Glomerular visceral epithelial cell (primary cell): ENCODE results near the gene NIFK.
"Not testable (repeated sequence)": the region's sequence is repeated elsewhere in the genome, so short reads cannot be mapped to it uniquely, and the experiment has no call there.

Experiments
- DNase-seq: peaks from one replicate; pipeline ENCODE4 v3.0.0-alpha.2; 2016; ENCODE audit errors: extremely low spot score

Gene NIFK

DNA sequence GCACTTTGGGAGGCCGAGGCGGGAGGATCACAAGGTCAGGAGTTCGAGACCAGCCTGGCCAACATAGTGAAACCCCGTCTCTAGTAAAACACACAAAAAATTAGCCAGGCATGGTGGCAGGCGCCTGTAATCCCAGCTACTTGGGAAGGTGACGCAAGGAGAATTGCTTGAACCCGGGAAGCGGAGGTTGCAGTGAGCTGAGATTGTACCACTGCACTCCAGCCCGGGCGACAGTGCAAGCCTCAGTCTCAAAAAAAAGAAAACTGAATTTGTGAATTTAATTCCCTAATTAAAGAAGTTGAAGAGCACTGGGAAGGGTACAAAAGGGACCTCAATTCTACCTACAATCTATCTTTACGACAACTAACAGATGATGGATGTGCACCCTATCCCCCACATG lies 2.1 kb downstream of the NIFK start:
- DNase-seq: not testable (repeated sequence)

DNA sequence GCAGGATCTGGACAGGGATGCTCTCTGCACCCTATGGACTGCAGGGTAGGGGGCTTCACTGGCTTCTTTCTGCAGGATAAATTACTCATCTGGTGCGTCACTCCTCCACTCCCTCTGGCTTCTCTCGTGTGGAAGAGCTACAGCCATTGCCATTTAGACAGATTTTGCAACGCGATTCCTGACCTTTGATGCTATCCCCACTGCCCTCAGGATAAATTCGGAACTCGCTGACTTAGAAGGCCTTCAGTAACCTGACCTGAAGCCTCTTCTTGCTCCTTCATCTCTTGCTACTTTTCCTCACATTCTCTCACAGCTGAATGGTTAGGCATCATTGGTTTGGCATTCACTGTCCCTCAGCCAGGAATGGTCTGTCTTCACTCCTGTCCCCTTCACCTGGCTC lies 5.3 kb downstream of the NIFK start:
- DNase-seq: no peak

DNA sequence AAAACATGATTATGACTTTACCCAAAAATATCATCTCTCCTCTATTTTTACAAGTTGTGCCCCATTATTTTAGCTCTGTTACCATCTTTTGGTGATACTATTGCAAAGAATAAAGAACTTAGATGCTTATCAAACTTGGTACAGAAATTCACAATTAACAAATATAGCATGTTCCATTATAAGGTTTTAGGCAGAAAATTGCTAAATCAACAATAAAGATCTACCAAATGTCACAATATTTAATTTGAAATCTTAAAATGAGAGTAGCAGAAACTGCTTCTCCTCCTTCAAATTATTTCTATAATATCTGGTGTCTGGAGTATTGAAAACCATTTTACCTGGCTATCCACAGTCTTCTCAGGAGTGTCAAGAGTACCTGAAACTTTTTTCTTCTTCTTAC lies 8.7 kb downstream of the NIFK start:
- no peak for DNase-seq

DNA sequence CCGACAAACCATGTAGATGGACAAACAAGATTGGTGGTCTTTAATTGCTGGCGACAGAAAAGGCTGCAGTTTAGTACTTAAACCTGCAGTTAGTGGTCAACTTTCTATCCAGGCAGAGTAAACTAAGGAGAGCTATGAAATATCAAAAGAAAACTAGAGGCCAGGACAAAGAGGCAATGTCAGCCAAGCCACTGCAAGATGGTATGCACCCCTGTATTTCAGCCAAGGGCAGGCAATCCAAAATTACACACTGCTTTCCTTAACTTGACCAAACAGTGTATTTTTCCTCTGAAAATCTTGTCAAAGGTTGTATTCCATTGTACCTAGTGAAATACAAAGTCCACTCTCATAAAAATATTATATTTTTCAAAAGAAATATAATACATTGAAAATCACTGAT lies 9.3 kb downstream of the NIFK start:
- no peak for DNase-seq

DNA sequence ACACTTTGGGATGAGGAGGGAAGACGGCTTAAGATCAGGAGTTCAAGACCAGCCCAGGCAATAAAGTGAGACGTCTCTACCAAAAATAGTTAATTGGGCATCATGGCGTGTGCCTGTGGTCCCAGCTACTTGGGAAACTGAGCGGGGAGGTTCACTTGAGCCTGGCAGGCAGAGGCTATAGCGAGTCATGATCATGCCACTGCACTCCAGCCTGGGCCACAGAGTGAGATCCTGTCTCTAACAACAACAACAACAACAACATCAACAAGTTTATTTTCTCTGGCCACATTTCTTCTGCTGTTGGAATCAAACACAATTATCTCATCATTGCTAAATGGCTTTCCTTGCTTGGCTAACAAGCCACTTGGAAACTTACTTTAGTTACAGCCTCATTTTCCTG lies 13.4 kb downstream of the NIFK start:
- no peak for DNase-seq

DNA sequence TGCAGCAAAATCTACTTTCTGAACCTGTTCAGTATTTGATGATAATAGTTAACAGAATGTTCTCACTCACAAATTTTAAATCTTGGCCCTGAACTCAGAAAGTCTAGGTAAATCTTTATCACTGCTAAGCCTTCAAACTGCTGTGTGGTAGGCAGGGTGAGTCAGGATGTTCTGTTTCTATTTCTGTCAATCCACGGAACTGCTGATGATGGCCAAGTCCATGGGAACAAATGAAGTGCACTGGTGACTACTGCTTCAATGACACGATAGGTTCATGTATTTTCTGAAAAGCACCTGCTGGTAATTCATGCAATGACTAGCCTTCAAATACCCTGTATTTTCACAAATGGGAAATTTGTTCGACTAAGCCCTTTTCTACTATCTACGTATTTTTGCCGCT lies 14.2 kb downstream of the NIFK start:
- DNase-seq: peak; percentile 71

GRCh38 chr2:121721926-121722325 lies 14.7 kb downstream of the NIFK start:
- peak; percentile 80 for DNase-seq

DNA sequence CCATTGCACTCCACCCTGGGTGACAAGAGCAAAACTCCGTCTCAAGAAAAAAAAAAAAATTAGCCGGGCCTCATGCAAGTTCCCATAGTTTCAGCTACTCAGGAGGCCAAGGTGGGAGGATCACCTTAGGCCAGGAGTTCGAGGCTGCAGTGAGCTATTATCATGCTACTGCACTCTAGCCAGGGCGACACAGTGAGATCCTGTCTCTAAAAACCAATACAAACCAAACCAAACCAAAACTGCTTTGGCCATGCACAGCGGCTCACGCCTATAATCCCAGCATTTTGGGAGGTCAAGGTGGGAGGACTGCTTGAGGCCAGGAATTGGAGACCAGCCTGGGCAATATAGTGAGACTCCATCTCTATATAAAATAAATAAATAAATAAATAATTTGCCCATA lies 19.1 kb downstream of the NIFK start:
- DNase-seq: no peak

GRCh38 chr2:121716126-121716525 lies 20.5 kb downstream of the NIFK start:
- no peak for DNase-seq

- not testable (repeated sequence) for DNase-seq
Measured at GRCh38 chr2:121711481-121711880, 25.2 kb downstream of the NIFK start.

DNA sequence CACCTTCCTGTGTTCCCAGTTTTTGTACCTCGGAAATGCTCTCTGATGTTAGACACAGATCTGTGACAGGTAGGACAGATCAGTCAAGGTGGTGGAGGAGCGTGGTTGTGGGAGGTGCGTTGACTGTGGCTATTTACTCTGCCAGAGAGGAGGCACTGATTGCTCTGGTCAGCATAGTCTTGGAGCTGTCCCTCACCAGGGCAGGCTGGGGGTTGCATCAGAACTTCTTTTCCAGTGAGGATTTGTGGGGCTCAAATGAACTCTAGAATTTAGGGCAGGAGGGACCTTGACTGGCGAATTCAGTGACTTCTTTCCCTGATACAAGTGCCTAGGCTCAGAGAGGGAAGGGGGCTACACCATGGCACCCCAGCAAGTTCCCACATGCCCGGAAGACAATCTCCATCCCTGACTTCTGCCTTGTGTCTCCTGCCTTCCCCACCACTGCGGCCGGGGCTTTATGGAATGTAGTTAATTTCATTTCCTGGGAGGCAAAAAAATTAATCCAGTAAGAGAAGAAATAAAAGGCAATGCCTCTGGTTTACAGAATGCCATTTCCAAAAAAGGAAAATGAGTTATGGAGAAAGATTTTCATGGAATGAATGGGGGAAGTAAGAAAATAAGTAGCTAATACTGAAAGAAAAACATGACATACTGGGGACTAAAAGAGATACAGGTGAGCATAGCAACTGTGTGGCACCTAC lies 26.1 kb downstream of the NIFK start:
- DNase-seq: no peak

DNA sequence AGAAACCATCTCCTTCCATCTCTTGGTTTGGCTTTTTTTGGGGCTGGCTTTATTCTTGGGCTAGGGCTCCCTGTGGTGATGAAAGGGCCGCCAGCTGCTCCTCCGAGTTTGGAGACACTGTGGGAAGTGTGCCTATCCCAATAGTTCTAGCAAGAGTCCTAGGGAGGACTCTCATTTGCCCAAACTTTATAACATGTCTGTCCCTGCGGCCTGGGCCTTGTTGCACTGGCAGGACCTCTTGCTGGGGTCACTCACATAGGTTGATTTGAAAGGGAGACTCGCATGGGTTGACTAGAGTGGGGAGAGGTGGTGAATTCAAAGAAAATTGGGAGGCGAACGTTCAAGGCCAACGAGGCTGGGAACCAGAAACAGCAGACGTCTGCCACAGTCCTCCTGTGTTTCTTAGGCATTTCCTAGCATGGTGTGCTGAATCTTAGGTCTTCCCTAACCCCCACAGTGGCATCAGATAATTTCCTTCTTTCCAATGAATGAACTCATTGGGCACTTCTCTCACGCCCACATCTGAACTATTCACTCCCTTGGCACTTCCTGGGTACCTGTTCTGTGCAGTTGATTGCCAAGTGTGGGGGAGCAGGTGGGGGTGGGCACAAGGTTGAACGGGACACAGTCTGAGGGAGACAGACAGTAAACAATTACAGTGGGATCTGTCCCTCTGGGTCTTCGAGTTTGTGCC lies 26.8 kb downstream of the NIFK start:
- DNase-seq: peak; percentile 46

- DNase-seq: peak; percentile 92
Measured at GRCh38 chr2:121707920-121708361, 28.7 kb downstream of the NIFK start.

- peak; percentile 92 for DNase-seq
Measured at GRCh38 chr2:121707344-121707919, 29.2 kb downstream of the NIFK start.

- no peak for DNase-seq
Measured at GRCh38 chr2:121705958-121706357, 30.7 kb downstream of the NIFK start.

- DNase-seq: no peak
Measured at GRCh38 chr2:121705390-121705789, 31.3 kb downstream of the NIFK start.

DNA sequence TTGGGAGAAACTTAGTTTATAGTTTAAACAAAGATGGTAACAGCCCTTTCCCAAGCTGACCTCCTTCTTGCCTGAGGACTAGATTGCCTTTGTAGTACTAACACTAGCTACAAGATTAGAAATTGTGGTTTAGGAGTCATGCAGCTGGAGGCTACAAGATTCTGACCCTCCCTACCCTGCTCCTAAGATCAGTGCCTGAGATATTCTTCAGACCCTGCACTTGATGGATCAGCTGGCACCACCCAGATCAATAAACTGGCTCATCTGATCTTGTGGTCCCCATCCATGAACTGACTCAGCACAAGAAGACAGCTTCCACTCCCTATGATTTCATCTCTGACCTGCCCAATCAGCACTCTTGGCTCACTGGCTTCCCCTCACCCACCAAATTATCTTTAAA lies 34.9 kb downstream of the NIFK start:
- DNase-seq: not testable (repeated sequence)

DNA sequence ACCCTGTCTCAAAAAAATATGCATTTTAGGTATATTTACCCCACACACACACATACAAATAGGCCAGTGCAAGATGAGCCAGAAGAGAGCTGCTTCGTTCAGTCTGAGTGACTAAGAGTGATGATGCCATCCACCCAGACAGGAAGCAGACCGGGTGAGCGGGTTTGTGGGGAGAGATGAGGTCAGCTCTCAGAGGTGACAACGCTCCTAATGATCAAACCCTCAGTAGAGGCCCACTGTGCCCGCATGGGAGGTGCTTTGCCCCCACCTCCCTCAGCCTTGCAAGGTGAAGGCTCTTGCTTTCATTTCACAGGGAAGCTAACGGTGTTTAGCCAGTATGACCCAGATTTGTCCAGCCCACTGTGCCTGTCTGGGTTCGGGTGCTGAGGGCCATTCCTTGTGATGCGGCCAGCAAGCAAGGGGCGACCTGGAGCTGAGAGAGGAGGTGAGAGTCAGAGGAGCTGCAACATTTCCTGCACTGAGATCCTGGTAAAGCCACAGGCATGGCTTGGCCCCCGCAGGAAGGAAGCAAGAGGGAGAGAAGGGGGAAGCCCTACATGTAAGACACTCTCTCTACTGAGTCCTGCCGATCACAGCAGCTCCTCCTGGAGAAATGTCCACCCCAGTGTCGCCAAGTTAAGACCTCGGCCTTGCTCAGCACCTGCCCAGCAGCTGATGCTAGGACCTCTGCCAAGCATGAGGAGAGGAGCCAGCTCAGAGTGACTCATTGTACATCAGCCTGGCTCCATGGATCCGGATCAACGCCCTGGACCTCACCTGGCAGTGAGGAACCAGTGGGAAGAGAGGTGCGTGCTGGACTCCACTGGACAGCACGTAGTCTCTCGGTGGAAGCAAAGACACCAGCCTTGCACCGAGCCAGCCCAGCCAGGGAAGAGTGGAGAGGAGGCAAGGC lies 37.0 kb downstream of the NIFK start:
- peak; percentile 96 for DNase-seq

DNA sequence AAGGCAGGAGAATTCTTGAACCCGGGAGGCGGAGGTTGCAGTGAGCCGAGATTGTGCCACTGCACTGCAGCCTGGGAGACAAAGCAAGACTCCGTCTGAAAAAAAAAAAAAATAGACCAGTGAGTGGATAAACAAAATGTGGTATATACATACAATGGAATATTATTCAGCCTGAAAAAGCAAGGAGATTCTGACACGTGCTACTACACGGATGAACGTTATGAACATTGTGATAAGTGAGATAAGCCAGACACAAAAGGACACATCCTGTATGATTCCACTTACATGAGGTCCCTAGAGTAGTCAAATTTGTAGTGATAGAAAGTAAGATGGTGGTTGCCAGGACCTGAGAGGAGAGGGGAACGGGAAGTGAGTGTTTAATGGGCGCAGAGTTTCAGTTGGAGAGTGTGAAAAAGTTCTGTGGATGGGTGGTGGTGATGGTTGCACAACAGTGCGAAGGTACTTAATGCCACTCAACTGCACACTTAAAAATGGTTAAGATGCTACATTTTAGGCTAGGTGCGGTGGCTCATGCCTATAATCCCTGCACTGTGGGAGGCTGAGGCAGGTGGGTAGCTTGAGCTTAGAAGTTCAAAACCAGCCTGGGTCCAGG lies 38.3 kb downstream of the NIFK start:
- DNase-seq: no peak

- no peak for DNase-seq
Measured at GRCh38 chr2:121697108-121697631, 39.5 kb downstream of the NIFK start.

DNA sequence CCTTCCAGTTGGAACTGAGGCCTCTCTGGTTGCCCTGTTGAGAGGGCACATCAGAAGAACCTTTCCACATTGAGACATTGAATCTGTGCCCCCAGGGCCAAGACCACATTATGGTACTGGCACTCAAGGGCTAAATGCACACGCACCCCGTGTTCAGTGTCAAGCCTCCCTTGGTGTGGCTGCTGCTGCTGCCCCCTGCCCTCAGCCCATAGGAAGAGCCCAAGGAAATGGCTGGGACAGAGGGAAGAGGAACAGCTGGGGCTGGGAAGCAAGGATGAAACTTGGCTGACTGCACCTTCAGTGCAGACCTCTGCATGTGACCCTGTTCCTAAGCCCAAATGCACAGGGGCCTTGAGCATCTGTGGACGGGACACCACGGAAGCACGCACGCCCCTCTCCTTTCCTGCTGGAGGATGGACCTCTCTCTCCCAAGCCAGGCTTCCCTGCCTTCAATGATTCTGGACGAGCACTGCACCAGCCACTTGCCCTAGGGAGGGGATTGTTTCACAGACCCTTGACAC lies 40.2 kb downstream of the NIFK start:
- no peak for DNase-seq
